IgD-negative memory B cell (primary cell): ENCODE results near the gene SOCS6. TPM values are rescaled to one million over a fixed set of nuclear protein-coding genes. Genes with fewer than 3 reads are reported as not detected.

Source experiments
- H3K27ac Mint-ChIP-seq, 3 donors: one replicate each; pipeline ENCODE4 v1.8.0; 2020 to 2022; ENCODE audit warnings: mild to moderate bottlenecking in 3 of 3, mixed read lengths in 3 of 3, moderate library complexity in 1 of 3
- H3K27me3 Mint-ChIP-seq: one replicate; pipeline ENCODE4 v1.8.0; 2021; ENCODE audit warnings: mixed read lengths
- H3K36me3 Mint-ChIP-seq: one replicate; pipeline ENCODE4 v1.8.0; 2020; ENCODE audit warnings: mild to moderate bottlenecking, mixed read lengths
- H3K4me1 Mint-ChIP-seq, 3 donors: one replicate each; pipeline ENCODE4 v1.8.0; 2020 to 2022; ENCODE audit warnings: mixed read lengths in 3 of 3, mild to moderate bottlenecking in 1 of 3
- H3K4me3 Mint-ChIP-seq, 4 donors: one replicate each; pipeline ENCODE4 v1.8.0; 2020 to 2022; ENCODE audit warnings: mild to moderate bottlenecking in 4 of 4, mixed read lengths in 4 of 4, moderate library complexity in 3 of 4
- H3K9me3 Mint-ChIP-seq, 3 donors: one replicate each; pipeline ENCODE4 v1.8.0; 2020 to 2021; ENCODE audit warnings: mixed read lengths in 3 of 3, mild to moderate bottlenecking in 1 of 3
- polyA plus RNA-seq: library from polyadenylated mRNA; unstranded; fragments of 300-500 nt; fragmentation: Illumina TruSeq; gene quantifications from one replicate; pipeline ENCODE4 v1.2.3, GENCODE V29; 2021

The SOCS6 gene
- polyA plus RNA-seq, 1 donor from 2014 or later = 0.25 TPM

DNA sequence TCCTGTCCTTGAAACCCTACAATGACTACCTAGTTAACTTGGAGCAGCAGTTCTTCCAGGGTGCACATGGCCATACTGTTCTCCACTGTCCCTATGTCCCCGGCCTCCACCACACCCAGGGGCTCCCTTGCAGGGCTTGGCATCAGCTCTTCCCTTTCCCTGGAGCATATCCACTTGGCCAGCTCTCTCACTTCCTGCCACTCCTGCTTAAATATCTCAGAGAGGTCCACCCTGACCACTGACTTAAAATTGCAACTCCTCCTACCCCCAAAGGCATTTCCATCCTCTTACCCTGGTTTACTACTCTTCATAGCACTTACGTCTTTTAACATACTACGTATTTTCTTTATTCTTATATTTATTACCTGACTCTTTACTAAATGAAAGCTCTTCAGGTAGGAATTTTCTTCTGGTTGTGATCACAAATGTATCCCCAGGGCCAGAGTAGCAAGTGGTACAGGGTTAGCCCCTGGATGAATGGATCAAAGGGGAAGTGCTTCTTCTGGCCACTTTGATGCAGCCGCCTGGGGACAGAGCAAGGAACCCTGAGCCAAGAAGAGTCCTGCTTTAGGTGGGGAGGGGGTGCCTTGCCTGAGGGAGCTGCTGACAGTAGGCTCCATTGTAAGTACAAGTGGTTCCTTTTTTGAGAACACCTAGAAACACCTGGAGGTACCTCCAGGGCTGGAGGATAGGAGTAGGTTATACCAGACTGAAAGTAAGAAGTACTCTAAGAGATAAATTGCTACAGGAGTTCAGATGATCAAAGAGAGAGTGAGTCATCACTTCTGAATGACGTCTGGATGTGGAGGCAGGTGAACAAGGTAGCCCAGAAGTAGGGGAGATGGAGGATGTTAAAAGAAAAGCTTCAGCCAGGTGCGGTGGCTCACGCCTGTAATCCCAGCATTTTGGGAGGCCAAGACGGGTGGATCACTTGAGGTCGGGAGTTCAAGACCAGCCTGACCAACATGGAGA lies 82.2 kb downstream of the SOCS6 start:
- Mint-ChIP-seq H3K4me1 (no peaks in the 10 kb centered on the region), H3K36me3 (no peaks in the 10 kb centered on the region), H3K27ac (no peak overlapping the region), H3K9me3 (peaks cover 0 to 4% (median 0%) of the 10 kb centered on the region in 3 donors), H3K27me3 (peaks cover 7% of the 10 kb centered on the region), H3K4me3 (no peak overlapping the region)

DNA sequence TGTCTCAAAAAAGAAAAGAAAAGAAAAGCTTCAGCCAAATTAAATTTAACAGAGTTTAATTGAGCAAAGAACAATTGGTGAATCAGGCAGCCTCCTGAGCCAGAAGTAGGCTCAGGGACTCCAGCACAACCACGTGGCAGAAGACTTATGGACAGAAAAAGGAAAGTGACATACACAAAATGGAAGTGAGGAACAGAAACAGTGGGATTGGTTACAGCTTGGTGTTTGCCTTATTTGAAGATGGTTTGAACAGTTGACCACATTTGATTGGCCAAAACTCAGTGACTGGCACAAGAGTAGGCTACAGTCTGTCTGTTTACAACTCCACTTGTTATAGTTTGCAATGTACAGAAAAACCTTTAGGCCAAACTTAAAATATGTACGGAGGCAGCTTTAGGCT lies 83.1 kb downstream of the SOCS6 start:
- no peak overlapping the region for H3K4me3 Mint-ChIP-seq
- peaks cover 7% of the 10 kb centered on the region for H3K27me3 Mint-ChIP-seq
- no peaks in the 10 kb centered on the region for H3K36me3 Mint-ChIP-seq
- no peaks in the 10 kb centered on the region for H3K4me1 Mint-ChIP-seq
- H3K9me3 Mint-ChIP-seq = peaks cover 0 to 2% (median 0%) of the 10 kb centered on the region in 3 donors
- H3K27ac Mint-ChIP-seq = no peak overlapping the region

DNA sequence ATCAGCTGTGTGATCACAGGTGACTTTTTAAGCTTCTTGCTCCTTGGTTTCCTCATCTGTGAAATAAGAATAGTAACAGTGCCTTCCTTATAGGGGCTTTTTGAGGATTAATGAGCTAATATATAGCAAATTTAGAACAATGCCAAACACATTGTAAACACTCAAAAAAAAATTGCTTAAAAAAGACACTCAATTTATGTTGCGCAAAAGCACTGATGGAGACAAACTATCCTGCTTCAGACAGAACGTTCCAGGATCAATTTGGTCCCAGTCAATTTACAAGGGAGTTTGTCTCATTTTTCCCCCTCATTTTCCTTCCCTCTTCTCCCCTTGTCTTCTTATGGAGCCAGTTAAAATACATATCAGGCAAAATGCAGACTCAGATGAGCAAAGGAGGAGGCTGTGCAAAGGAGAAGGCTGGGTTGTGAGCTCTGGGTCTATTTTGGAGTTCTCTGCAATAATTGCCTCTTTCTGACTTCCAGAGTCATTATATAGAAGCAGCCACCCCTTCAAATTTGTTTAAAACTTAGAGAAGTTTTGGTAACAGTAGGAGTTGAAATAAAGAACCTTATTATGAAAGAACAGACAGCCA lies 83.7 kb downstream of the SOCS6 start:
- peaks cover 7% of the 10 kb centered on the region for H3K27me3 Mint-ChIP-seq
- peaks cover 0 to 2% (median 0%) of the 10 kb centered on the region in 3 donors for H3K9me3 Mint-ChIP-seq
- H3K4me1 Mint-ChIP-seq = no peaks in the 10 kb centered on the region
- no peak overlapping the region for H3K4me3 Mint-ChIP-seq
- H3K36me3 Mint-ChIP-seq = no peaks in the 10 kb centered on the region
- no peak overlapping the region for H3K27ac Mint-ChIP-seq

DNA sequence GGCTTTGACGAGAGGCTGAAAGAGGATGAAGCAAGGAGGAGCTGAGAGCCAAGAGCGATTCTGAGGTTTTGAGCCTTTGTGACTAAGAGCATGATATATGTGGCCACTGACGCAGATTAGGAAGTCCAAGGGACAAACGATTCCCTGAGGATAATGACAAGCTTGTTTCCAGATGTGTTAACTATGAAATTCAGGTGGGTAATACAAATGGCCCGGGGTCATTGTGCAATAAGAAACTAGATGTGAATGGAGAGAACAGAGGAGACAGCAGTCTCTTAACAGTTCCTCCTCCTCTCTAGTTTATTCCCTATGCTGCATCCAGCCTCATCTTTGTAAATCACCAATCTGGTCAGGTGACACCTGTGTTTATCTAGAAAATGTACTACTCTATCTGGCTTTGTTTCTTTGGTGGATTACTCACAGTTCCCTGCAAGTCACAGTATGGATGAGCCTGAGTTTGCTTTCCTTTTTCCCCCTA lies 84.2 kb downstream of the SOCS6 start:
- H3K4me1 Mint-ChIP-seq = no peaks in the 10 kb centered on the region
- H3K27ac Mint-ChIP-seq = no peak overlapping the region
- peaks cover 3% of the 10 kb centered on the region for H3K27me3 Mint-ChIP-seq
- H3K9me3 Mint-ChIP-seq = peaks cover 0 to 2% (median 0%) of the 10 kb centered on the region in 3 donors
- no peak overlapping the region for H3K4me3 Mint-ChIP-seq
- H3K36me3 Mint-ChIP-seq = no peaks in the 10 kb centered on the region

DNA sequence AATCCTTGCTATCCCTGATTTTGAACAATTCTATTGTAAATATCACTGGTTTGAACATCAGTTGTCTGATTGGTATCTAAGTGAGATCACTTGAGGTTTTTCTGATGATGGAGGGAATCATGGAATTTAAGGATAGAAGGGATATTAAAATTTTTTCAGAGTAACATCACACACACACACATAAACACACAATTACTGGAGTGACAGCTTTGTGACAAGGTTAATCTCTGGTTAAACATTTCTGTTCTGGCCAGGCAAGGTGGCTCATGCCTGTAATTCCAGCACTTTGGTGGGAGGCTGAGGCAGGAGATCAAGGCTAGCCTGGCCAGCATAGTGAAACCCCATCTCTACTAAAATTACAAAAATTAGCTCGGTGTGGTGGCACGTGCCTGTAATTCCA lies 85.3 kb downstream of the SOCS6 start:
- H3K27ac Mint-ChIP-seq = no peak overlapping the region
- H3K9me3 Mint-ChIP-seq = peaks cover 0 to 2% (median 0%) of the 10 kb centered on the region in 3 donors
- H3K36me3 Mint-ChIP-seq = no peaks in the 10 kb centered on the region
- H3K4me1 Mint-ChIP-seq = no peaks in the 10 kb centered on the region
- no peak overlapping the region for H3K4me3 Mint-ChIP-seq
- peaks cover 3% of the 10 kb centered on the region for H3K27me3 Mint-ChIP-seq

DNA sequence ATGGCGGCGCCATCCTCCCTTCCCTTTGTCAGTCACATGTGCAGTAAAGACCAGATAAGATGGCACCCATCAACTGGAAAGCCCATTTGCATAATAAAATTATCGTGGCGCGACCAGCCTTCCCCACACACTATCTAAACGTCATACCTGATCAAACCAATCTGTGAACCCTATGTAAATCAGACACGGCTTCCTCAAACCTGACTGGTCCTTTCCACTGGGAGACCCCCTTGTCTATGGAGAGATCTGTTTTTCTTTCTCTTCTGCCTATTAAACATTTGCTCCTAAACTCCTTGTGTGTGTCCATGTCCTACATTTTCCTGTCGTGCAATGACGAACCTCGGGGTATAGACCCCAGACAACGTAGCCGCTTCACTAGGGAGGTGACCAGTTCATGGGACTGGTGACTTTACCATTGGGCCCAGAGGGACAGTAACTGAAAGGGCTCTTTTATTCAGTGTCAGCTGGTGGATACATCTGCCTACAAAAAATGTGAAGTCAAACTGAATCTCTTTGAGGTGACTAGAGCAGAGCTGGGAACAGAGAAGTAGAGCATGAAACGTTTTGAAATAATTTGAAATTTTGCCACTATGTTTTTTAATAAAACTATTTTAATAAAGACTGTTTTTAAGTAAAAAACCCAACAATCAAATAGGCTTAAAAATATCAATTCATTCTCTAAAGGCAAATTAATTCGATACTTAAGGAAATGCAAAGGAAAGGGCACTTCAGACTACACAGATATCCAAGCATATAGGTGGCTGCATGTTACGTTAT lies 87.5 kb downstream of the SOCS6 start:
- H3K4me3 Mint-ChIP-seq = peak overlapping the region in 1 of 4 donors; percentile 3
- no peak overlapping the region for H3K27ac Mint-ChIP-seq
- H3K4me1 Mint-ChIP-seq = no peaks in the 10 kb centered on the region
- H3K36me3 Mint-ChIP-seq = no peaks in the 10 kb centered on the region
- H3K27me3 Mint-ChIP-seq = peaks cover 3% of the 10 kb centered on the region
- H3K9me3 Mint-ChIP-seq = no peaks in the 10 kb centered on the region

DNA sequence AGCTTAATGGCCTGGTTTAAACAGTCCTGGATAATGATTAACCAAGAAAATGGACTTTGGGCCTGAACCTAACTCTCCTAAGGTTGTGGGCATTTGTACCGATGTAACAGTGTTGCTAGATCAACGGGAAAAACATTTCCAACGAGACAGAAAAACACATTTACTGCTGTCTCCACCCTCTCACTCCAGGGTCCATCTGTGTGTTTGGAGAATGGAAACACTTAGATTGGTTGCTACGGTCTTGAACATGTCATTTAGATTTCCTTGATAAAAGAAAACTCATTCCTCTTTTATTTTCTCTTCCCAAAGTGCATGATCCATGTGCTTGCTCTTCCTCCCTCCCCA lies 88.0 kb downstream of the SOCS6 start:
- Mint-ChIP-seq H3K9me3 (peaks cover 0 to 3% (median 0%) of the 10 kb centered on the region in 3 donors), H3K27ac (no peak overlapping the region)

DNA sequence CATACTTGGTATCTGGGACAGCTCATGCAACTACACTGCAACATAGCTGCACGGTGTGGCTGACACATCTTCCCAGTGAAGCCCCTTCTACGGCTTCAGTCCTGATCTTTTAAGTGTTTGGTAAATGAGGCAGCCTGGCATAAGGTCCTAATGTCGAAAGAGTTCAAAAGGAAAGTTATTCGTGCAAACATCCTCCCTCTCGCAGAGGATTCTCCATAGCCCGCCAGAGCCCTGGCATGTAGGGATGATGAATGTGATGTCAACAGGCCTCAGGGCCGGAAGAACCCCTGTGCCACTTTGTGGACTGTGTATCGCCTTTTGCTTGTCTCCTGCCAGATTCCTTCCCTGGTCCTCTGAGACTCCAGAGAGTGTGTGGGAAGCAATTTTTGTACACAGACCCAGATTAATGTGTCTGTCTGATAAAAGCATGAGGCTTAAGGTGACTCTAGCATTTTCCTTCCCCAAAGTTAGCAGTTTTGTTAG lies 88.5 kb downstream of the SOCS6 start:
- H3K36me3 Mint-ChIP-seq = no peaks in the 10 kb centered on the region
- H3K27ac Mint-ChIP-seq = no peak overlapping the region
- no peaks in the 10 kb centered on the region for H3K4me1 Mint-ChIP-seq
- peaks cover 0 to 3% (median 0%) of the 10 kb centered on the region in 3 donors for H3K9me3 Mint-ChIP-seq
- peaks cover 3% of the 10 kb centered on the region for H3K27me3 Mint-ChIP-seq
- H3K4me3 Mint-ChIP-seq = no peak overlapping the region

More for the DNA sequence above, 88.0 kb downstream of the SOCS6 start:
- H3K36me3 Mint-ChIP-seq = no peaks in the 10 kb centered on the region
- H3K4me1 Mint-ChIP-seq = no peaks in the 10 kb centered on the region
- H3K27me3 Mint-ChIP-seq = peaks cover 3% of the 10 kb centered on the region
- no peak overlapping the region for H3K4me3 Mint-ChIP-seq

DNA sequence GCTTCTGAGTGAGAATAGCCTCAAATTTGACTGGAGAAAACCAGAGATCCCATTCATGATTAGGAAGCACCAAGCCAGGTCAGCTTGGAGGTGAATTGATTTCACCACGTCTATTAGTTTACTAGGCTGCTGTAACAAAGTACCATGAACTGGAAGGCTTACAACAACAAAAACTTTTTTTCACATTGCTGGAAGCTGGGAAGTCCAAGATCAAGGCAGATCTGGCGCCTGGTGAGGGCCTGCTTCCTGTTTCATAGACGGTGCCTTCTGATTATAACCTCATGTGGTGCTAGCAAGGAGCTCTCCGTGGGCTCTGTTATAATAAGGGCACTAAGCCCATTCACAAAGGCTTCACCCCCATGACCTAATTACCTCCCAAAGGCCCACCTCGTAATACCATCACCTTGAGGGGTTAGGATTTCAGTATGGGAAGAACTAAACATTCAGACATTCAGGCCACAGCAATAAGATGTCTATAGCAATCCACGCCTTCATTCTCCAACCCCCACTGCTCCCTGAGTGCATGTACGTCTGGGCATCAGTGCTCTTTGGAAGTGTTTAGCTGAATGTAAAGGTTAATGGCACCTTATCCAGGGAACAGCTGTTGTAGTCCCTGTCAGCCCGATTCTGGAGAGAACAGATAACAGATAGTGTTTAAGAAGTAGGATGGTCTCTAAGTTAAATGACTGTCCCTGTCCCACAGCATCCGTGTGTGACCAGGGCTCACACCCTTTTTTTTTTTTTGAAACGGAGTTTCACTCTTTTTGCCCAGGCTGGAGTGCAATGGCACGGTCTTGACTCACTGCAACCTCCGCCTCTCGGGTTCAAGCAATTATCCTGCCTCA lies 89.2 kb downstream of the SOCS6 start:
- Mint-ChIP-seq H3K4me1 (no peaks in the 10 kb centered on the region), H3K27me3 (peaks cover under 1% of the 10 kb centered on the region), H3K27ac (no peak overlapping the region), H3K9me3 (peaks cover 0 to 3% (median 0%) of the 10 kb centered on the region in 3 donors), H3K36me3 (no peaks in the 10 kb centered on the region), H3K4me3 (no peak overlapping the region)

Other genes with a start within 250 kb of the SOCS6 start
- gene RTTN, start 83.4 kb upstream of the SOCS6 start, polyA plus RNA-seq = 5.0 TPM